AG04449 (cell line): Measurements from ENCODE around the gene EXOC4.

Source experiments
- CTCF ChIA-PET: fragments of 350-600 bp; formaldehyde crosslinking; extraction: SDS; loops from one replicate; lab custom pipeline; 2021; ENCODE audit warnings: antibody characterized with exemption; lab: Yijun Ruan, JAX
- POLR2A ChIA-PET: fragments of 400-600, 350-600 bp; formaldehyde crosslinking; extraction: SDS; loops from one replicate; lab custom pipeline; 2020; ENCODE audit warnings: antibody characterized with exemption, inconsistent platforms; lab: Yijun Ruan, JAX
- DNase-seq: peaks from one replicate; pipeline ENCODE4 v3.0.0-alpha.2; 2010; ENCODE audit warnings: low read depth, low spot score
- H3K4me3 ChIP-seq: 2 replicates; pipeline ENCODE4 v1.5.1; 2011; ENCODE audit warnings: low read depth, mild to moderate bottlenecking, control low read depth, low read length
- TF ChIP-seq, protein P1 (sequence below): IDR thresholded peaks from one replicate; pipeline ENCODE4 v1.5.1; 2011; ENCODE audit warnings: mild to moderate bottlenecking, moderate library complexity, low read length, control low read depth, inconsistent platforms; ENCODE audit not compliant: insufficient read depth; ENCODE audit errors: missing control alignments

Gene EXOC4

DNA sequence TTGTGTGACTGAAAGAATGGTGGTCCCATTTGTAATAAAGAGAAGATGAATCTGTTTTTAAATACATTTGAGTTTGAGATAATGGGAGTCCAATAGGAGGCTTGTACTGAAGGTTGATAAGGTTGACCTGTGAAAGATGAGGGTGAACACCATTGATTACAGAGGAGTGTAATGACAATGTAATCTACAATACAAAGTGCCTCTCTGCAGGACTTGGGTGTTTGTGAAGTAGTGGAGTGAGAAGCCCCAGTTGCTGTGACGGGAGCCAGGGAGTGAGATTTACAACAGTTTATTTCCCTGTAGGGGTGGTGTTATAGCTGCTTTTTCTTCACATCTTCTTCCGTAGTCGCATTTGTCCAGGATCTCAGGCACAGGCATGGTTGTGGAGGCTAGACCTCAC, 189.9 kb downstream of the EXOC4 start:
- ChIA-PET POLR2A (no interaction called here), CTCF (interaction anchor here (1.9 kb wide), 1 partner anchor 300 kb away, joined by 9 read pairs; no protein-coding TSS in a partner anchor)
- no peak overlapping the region for H3K4me3 ChIP-seq
- TF ChIP-seq, protein P1, sequence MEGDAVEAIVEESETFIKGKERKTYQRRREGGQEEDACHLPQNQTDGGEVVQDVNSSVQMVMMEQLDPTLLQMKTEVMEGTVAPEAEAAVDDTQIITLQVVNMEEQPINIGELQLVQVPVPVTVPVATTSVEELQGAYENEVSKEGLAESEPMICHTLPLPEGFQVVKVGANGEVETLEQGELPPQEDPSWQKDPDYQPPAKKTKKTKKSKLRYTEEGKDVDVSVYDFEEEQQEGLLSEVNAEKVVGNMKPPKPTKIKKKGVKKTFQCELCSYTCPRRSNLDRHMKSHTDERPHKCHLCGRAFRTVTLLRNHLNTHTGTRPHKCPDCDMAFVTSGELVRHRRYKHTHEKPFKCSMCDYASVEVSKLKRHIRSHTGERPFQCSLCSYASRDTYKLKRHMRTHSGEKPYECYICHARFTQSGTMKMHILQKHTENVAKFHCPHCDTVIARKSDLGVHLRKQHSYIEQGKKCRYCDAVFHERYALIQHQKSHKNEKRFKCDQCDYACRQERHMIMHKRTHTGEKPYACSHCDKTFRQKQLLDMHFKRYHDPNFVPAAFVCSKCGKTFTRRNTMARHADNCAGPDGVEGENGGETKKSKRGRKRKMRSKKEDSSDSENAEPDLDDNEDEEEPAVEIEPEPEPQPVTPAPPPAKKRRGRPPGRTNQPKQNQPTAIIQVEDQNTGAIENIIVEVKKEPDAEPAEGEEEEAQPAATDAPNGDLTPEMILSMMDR, result no peak
- DNase-seq, result no peak

DNA sequence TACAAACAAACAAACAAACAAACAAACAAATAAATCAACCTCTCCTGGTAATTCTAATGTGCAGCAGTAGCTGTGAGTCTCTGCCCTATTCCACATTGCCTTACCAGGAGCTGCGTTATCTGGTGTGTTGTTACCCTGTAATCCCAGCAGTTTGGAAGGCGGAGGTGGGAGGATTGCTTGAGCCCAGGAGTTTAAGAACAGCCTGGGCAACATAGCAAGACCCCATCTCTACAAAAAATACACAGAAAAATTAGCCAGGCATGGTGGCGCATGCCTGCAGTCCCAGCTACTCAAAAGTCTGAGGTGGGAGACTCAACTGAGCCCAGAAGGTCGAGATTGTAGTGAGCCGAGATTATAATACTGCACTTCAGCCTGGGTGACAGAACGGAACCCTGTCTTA, 192.7 kb downstream of the EXOC4 start:
- POLR2A ChIA-PET, result no interaction called here
- no peak overlapping the region for H3K4me3 ChIP-seq
- CTCF ChIA-PET, result interaction anchor here (2.4 to 4.8 kb wide), 2 partner anchors 7 to 11 kb away, joined by 8 to 24 read pairs; no protein-coding TSS in a partner anchor
- DNase-seq, result no peak
- TF ChIP-seq, protein P1, result no peak

DNA sequence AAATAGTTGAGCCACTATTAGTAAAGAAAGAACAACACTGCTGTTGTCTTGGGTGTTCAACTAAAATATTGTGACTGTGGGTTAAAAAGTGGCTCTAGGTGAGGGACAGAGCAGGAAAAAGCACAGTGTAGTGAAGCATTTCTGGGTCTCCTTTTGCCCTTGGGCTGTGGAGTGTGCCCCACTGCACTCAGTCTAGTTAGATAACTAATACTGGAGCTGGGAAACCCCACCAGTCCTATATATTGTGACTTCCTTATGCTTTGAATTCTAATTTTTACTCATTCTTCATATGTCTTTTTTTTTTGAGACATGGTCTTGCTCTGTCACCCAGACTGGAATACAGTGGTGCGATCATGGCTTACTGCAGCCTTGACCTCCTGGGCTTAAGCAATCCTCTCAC, 195.1 kb downstream of the EXOC4 start:
- ChIA-PET POLR2A (no interaction called here), CTCF (interaction anchor here (4.8 kb wide), 1 partner anchor 13 kb away, joined by 24 read pairs; no protein-coding TSS in a partner anchor)
- TF ChIP-seq, protein P1, result no peak
- H3K4me3 ChIP-seq, result no peak overlapping the region
- DNase-seq, result no peak

DNA sequence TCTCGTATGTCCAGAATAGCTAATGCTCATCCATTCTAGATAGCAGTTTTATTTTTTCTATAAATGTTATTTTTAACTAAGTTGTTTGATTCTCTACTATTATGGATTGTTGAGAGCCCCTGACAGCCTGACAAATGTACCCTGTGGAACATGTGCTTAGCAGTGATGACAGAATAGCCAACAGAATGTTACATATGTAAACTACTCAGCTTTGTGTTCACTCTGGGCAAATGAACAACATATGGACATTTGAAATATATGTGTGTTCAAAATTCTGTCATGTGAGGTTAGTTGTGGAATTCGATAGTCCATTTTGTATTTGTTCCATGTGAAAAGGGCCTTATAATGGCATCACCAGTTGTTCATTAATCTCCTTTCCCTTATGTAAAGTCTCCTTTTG, 199.7 kb downstream of the EXOC4 start:
- DNase-seq, result no peak
- H3K4me3 ChIP-seq, result no peak overlapping the region
- TF ChIP-seq, protein P1, result no peak
- POLR2A ChIA-PET, result no interaction called here
- CTCF ChIA-PET, result interaction anchor here (2.2 to 2.9 kb wide), 2 partner anchors 8 to 18 kb away, joined by 8 to 9 read pairs; no protein-coding TSS in a partner anchor

DNA sequence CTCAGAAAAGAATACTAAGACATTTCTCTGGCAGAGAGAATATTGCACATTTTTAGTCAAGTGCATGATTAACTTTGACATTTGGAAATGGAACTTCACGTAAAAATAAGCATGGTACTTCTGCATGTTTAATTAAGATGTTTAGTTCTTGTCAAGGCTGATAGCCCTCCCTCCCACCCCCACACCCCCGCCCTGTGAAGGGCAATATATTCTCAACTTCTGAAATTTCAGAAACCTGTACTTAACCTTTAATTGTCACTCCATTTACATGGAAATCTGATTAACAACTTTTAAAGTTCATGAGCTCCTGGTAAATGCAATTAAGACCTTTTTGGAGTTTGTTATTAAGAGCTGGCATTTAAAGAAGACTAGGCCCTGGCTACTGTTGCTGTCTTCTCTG, 205.8 kb downstream of the EXOC4 start:
- CTCF ChIA-PET, result no interaction called here
- H3K4me3 ChIP-seq, result no peak overlapping the region

DNA sequence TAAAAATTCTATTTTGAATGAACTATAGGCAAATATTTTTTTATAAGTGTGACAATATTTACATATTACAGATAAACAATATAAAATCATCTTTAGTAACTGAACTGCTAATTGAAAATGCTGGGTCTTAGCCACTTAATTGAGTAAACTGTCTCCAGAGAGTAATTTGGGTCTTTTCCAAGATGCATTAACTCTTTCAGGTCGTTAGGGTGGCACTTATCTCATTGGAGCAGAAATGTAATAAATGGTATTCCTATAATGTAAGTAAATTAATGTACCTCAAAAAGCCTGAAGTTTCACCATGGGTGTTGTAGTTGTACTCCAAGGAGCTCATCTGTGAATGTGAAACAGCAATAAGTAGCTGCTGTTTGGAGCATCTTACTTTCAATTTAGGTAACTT, 208.5 kb downstream of the EXOC4 start:
- no peak overlapping the region for H3K4me3 ChIP-seq
- DNase-seq, result no peak
- ChIA-PET POLR2A (no interaction called here), CTCF (no interaction called here)
- TF ChIP-seq, protein P1, result no peak

More for the DNA sequence above, 205.8 kb downstream of the EXOC4 start:
- TF ChIP-seq, protein P1, result no peak
- POLR2A ChIA-PET, result no interaction called here
- DNase-seq, result no peak
